ENCODE measurements around the gene CST9. TPM values are rescaled to one million over a fixed set of nuclear protein-coding genes. Genes with fewer than 3 reads are reported as not detected.
A peak's percentile ranks its signal among the peaks of the same experiment; 100 is the strongest.

CST9 gene
- total and polyA plus RNA-seq, 2 of the 13 experiments (the other 11 are each of a cell fraction or from before 2014, with no cell fraction given): 0.07 TPM; not detected in 1

DNA sequence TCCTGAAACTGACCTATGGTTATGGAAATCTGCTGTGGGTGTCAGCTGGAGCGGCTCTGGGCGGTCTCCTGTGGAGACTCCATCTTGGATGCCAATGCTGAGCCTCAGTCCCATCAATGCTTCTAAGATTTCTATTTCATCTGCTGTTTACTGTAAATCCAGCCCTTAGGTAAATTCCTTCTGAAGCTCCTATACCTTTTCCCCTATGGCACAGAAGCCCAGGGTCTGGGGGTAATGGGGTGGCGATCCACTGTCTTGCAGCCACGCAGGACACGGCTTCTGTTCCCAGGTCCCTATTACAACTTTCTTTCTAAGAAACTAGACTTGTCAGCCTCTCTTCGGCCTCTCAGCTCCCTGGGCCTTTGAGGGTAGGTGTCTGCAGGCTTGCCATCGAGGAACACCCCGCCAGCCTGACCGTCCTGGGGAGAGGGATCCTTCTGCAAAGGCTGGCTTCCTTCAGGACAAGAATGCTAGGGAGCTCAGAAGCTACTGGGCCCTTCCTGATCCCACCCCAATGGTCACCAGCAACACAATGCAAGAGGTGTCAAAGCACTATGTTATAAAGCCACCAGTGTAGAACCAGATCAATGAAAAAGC is 25.6 kb upstream of the CST9 start (continued):
- TF ChIP-seq POLR2A (IDR thresholded peaks at IDR 0.05; ENCODE audit: insufficient read depth in 1 of 2, low read depth in 2 of 2, low read length in 2 of 2): peak; percentile 46 to 51; a peak in 2 of 4 replicates
- TF ChIP-seq ZNF687 (CRISPR knock-in tag; IDR thresholded peaks at IDR 0.05): peak; percentile 9
- no peak for TF ChIP-seq ZNF740 (CRISPR knock-in tag; IDR thresholded peaks at IDR 0.05)
- no peak for TF ChIP-seq ONECUT2 (CRISPR knock-in tag; IDR thresholded peaks at IDR 0.05)
- TF ChIP-seq KAT2B (IDR thresholded peaks at IDR 0.05; ENCODE audit: borderline replicate concordance, low read depth, low read length): no peak
- peak; percentile 78 for TF ChIP-seq POLR2G (IDR thresholded peaks at IDR 0.05; ENCODE audit: low read depth, low read length)

DNA sequence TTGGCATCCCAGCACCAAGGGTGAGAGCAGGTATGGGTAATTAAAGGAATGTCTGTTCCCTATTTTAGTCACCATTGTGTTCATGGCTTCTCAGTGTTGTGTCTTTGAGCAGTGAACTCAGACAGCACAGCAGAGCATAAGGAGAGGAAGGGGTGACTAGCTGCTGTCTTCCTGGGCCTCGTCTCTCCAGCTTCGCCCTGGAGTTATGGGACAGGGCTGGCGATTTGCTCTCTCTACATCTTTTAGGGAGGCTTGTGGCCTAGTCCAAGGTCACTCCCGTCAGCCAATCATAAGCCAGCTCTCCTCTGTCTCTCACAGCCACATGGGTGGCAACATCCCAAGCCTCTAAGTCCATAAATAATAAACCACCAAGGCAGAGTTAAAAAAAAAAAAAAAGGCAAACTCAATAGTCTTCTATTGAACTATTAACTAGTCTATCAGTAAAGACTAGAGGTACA is 24.7 kb upstream of the CST9 start:
- peaks cover 80% of the 10 kb centered on the region for H3K4me1 ChIP-seq (ENCODE audit: insufficient read depth, low read length)
- peak overlapping the region; percentile 45; the same call in 1 of the 2 replicates for H3K9ac ChIP-seq (ENCODE audit: insufficient read depth, low read depth, low read length)
- H3K4me3 ChIP-seq (replicated peaks in 1 of 3; ENCODE audit: insufficient read depth in 1 of 3, low read depth in 2 of 3, low read length in 3 of 3): peak overlapping the region in 1 of 3 experiments; percentile 39; a peak in 1 of 6 replicates
- CTCF ChIA-PET (ENCODE audit: low intra/inter-chr PET ratio, low total read pairs): no interaction called here
- no peaks in the 10 kb centered on the region for H3K9me3 ChIP-seq (ENCODE audit: low read length)
- POLR2A ChIA-PET: interaction anchor here (0.6 to 18.0 kb wide), 10 partner anchors 9 to 280 kb away, joined by 3 to 543 read pairs (median 17); partner anchors contain the start of genes CST3, GZF1 and NXT1
- peaks cover 7% of the 10 kb centered on the region for H3K79me2 ChIP-seq (ENCODE audit: insufficient read depth, low read length)
- peak overlapping the region; percentile 70 for H3K27ac ChIP-seq (ENCODE audit: extremely low read length, insufficient read depth, low read length)
- FAIRE-seq (no peak), DNase-seq (ENCODE audit: low spot score) (no peak), ATAC-seq (no peak; the same call in 1 of the 3 replicates)
- 82% methylated on average over 4 of the region's 4 CpGs for WGBS (ENCODE audit: low lambda C conversion rate)
- H3K36me3 ChIP-seq (replicated peaks in 1 of 2; ENCODE audit: control insufficient read depth in 1 of 2, insufficient read depth in 2 of 2, low read length in 2 of 2): peaks cover 12 to 20% of the 10 kb centered on the region in 2 experiments
- no peak overlapping the region for H2AFZ ChIP-seq (ENCODE audit: low read length)
- peaks cover 4% of the 10 kb centered on the region; the same call in 1 of the 2 replicates for H4K20me1 ChIP-seq (ENCODE audit: insufficient read depth, low read length)
- BruUV-seq (replicated peaks): no TSS peak
- no peaks in the 10 kb centered on the region for H3K27me3 ChIP-seq (ENCODE audit: control insufficient read depth in 1 of 2, insufficient read depth in 2 of 2, low read length in 2 of 2)
- peak overlapping the region; percentile 61 for H3K4me2 ChIP-seq (ENCODE audit: low read depth, low read length)
- in situ Hi-C loops (cut with HindIII; ENCODE audit: extremely low pct_ligation_motif_present, low pct_unique_long_range_greater_than_20kb): loop anchor here (10.0 kb wide), 1 partner anchor 1056 kb away; no protein-coding TSS in a partner anchor
- intact Hi-C loops (cut with micrococcal nuclease; ENCODE audit: unreplicated experiment): no loop called here
- no peak for TF ChIP-seq ZBTB25 (CRISPR knock-in tag; IDR thresholded peaks at IDR 0.05)
- no peak for TF ChIP-seq FOXJ3 (CRISPR knock-in tag; IDR thresholded peaks at IDR 0.05; ENCODE audit: borderline replicate concordance)
- TF ChIP-seq ZNF350 (CRISPR knock-in tag; IDR thresholded peaks at IDR 0.05; ENCODE audit: borderline replicate concordance, low read depth): no peak
- peak; percentile 1 for TF ChIP-seq TEAD3 (CRISPR knock-in tag; optimal IDR thresholded peaks at IDR 0.05; ENCODE audit: borderline replicate concordance)
- TF ChIP-seq ZNF720 (CRISPR knock-in tag; IDR thresholded peaks at IDR 0.05): no peak
- TF ChIP-seq ZNF75D (CRISPR knock-in tag; IDR thresholded peaks at IDR 0.05; ENCODE audit: borderline replicate concordance): no peak
- peak; percentile 65; the same call in 1 of the 2 replicates for TF ChIP-seq ZNF430 (CRISPR knock-in tag; IDR thresholded peaks at IDR 0.05)
- TF ChIP-seq ELK4 (CRISPR knock-in tag; IDR thresholded peaks at IDR 0.05; ENCODE audit: borderline replicate concordance): no peak
- TF ChIP-seq ZNF678 (CRISPR knock-in tag; IDR thresholded peaks at IDR 0.05): no peak

Measured in HepG2 (cell line).